Tibial artery (tissue), 4 donors: ENCODE data around the gene CAMK2N1.

Experiments
- DNase-seq, 2 donors: peaks; one replicate each; pipeline ENCODE4 v3.0.0-alpha.2; 2019
- H3K27ac ChIP-seq, 2 donors: fragments of 200-600 bp; sonication (generic) in 1 of 2; 1 replicate in 1 of 2; 2 replicates in 1 of 2; pipeline ENCODE4 v1.5.1; 2018 to 2019; ENCODE audit warnings: mild to moderate bottlenecking in 1 of 2
- H3K27me3 ChIP-seq, 2 donors: fragments of 200-600 bp; sonication (generic) in 1 of 2; one replicate each; pipeline versions ENCODE4 v1.5.1 to v1.6.0; 2016 to 2019
- H3K36me3 ChIP-seq, 3 donors: fragments of 200-600 bp; sonication (generic) in 2 of 3; one replicate each; pipeline ENCODE4 v1.5.1; 2016 to 2019; ENCODE audit warnings: mild to moderate bottlenecking in 2 of 3
- H3K4me1 ChIP-seq, 4 donors: fragments of 200-600 bp; sonication (generic) in 2 of 4; 1 replicate in 3 of 4; 2 replicates in 1 of 4; pipeline ENCODE4 v1.5.1; 2016 to 2019
- H3K4me3 ChIP-seq, 2 donors: fragments of 200-600 bp; sonication (generic) in 1 of 2; 1 replicate in 1 of 2; 2 replicates in 1 of 2; pipeline ENCODE4 v1.5.1; 2018 to 2019; ENCODE audit warnings: mild to moderate bottlenecking in 2 of 2
- H3K9me3 ChIP-seq, 3 donors: fragments of 200-600 bp; sonication (generic) in 1 of 3; one replicate each; pipeline ENCODE4 v1.5.1; 2016 to 2019
- intact Hi-C: fragments of 100-400 bp; cut with DNase I; formaldehyde crosslinking; loops from one replicate; pipeline ENCODE4 v1.15.0; 2023; ENCODE audit warnings: low total_unique reads
- TF ChIP-seq, protein P1 (sequence below), 2 experiments: fragments of 200-600 bp in 1 of 2; fragments of 450-650 bp in 1 of 2; IDR thresholded peaks; one replicate each; pipeline ENCODE4 v1.5.1; 2017 to 2019; ENCODE audit warnings: antibody characterized with exemption in 2 of 2, mild to moderate bottlenecking in 1 of 2, moderate library complexity in 1 of 2

The CAMK2N1 gene

DNA sequence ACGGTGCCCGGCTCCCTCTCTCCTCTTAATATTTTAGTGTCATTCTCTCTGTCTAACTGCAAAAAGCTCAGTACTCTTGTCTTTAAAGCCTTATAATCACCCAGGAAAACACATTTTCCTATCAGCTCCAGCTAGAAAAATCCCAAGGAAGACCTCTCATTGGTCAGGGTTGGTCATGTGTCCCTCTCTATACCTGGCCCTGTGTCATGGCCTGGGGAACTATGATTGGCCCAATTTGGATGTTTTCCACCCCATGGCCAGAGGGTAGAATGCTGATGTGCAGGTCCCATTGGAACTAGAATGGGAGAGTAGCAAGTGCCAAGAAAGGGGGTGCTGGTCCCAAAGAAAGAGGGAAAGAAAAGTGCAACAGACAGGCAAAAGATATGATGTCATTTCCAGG is 27.3 kb downstream of the CAMK2N1 start:
- intact Hi-C loops = no loop called here

GRCh38 chr1:20454004-20454403 is 32.0 kb downstream of the CAMK2N1 start:
- TF ChIP-seq, protein P1, sequence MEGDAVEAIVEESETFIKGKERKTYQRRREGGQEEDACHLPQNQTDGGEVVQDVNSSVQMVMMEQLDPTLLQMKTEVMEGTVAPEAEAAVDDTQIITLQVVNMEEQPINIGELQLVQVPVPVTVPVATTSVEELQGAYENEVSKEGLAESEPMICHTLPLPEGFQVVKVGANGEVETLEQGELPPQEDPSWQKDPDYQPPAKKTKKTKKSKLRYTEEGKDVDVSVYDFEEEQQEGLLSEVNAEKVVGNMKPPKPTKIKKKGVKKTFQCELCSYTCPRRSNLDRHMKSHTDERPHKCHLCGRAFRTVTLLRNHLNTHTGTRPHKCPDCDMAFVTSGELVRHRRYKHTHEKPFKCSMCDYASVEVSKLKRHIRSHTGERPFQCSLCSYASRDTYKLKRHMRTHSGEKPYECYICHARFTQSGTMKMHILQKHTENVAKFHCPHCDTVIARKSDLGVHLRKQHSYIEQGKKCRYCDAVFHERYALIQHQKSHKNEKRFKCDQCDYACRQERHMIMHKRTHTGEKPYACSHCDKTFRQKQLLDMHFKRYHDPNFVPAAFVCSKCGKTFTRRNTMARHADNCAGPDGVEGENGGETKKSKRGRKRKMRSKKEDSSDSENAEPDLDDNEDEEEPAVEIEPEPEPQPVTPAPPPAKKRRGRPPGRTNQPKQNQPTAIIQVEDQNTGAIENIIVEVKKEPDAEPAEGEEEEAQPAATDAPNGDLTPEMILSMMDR (IDR thresholded peaks at IDR 0.05) = no peak
- no peaks in the 10 kb centered on the region for H3K36me3 ChIP-seq
- no peaks in the 10 kb centered on the region for H3K4me1 ChIP-seq
- H3K4me3 ChIP-seq = no peak overlapping the region
- intact Hi-C loops = no loop called here
- H3K9me3 ChIP-seq = no peaks in the 10 kb centered on the region
- no peak for DNase-seq
- H3K27me3 ChIP-seq = peaks cover 0 to 59% of the 10 kb centered on the region in 2 donors
- H3K27ac ChIP-seq = no peak overlapping the region

More for the DNA sequence above, 27.3 kb downstream of the CAMK2N1 start:
- H3K4me3 ChIP-seq = no peak overlapping the region
- no peaks in the 10 kb centered on the region for H3K9me3 ChIP-seq
- TF ChIP-seq, protein P1 (IDR thresholded peaks at IDR 0.05) = no peak
- no peak overlapping the region for H3K27ac ChIP-seq
- no peak for DNase-seq
- H3K36me3 ChIP-seq = no peaks in the 10 kb centered on the region
- peaks cover 0 to 40% of the 10 kb centered on the region in 2 donors for H3K27me3 ChIP-seq
- no peaks in the 10 kb centered on the region for H3K4me1 ChIP-seq

- H3K27me3 ChIP-seq = peaks cover 0 to 55% of the 10 kb centered on the region in 2 donors
- H3K9me3 ChIP-seq = no peaks in the 10 kb centered on the region
- no peak for DNase-seq
- no peak overlapping the region for H3K4me3 ChIP-seq
- TF ChIP-seq, protein P1 (IDR thresholded peaks at IDR 0.05) = no peak
- no peaks in the 10 kb centered on the region for H3K4me1 ChIP-seq
- no peaks in the 10 kb centered on the region for H3K36me3 ChIP-seq
- H3K27ac ChIP-seq = no peak overlapping the region
- intact Hi-C loops = no loop called here
Measured at GRCh38 chr1:20449735-20450311, 36.2 kb downstream of the CAMK2N1 start.

DNA sequence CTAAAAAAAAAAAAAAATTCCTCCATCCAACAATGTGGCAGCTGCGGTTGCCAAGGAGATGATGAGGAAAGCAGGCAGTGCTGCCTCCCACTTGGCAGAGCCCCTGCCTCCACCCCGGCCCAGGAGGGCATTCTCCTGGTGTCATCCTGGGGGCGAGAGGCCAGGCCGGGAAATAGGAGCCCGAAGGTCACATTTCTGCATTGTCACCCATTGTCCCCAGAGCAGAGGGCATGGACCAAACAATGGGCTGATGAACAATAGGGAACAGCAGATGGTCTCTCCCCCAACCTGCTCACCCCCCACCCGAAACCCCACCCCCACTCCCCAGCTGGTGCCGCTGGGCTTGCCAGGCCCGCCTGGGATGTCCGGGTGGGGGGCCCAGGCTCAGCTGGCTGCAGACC is 37.3 kb downstream of the CAMK2N1 start:
- Histone ChIP-seq H3K36me3 (no peaks in the 10 kb centered on the region), H3K9me3 (no peaks in the 10 kb centered on the region), H3K4me1 (no peaks in the 10 kb centered on the region), H3K4me3 (no peak overlapping the region), H3K27me3 (peaks cover 0 to 54% of the 10 kb centered on the region in 2 donors), H3K27ac (no peak overlapping the region)
- TF ChIP-seq, protein P1 (IDR thresholded peaks at IDR 0.05) = no peak
- intact Hi-C loops = no loop called here
- DNase-seq = no peak

DNA sequence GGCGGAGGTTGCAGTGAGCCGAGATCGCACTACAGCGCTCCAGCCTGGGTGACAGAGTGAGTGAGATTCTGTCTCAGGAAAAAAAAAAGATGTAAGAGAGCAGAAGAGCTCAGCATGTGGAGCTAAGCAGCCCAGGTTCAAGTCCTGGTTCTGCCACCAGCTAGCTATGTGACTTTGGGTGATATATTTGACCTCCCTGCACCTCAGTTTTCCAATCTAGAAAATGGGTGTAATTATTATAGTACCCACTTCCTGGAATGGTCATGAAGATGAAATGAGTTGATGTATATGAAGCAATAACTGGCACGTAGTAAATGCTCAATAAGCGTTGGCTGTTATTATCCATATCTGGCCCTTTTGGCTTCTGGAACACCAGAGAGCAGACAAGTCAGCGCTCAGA is 38.2 kb downstream of the CAMK2N1 start:
- TF ChIP-seq, protein P1 (IDR thresholded peaks at IDR 0.05) = no peak
- no peak overlapping the region for H3K27ac ChIP-seq
- H3K36me3 ChIP-seq = no peaks in the 10 kb centered on the region
- H3K4me3 ChIP-seq = no peak overlapping the region
- no peaks in the 10 kb centered on the region for H3K4me1 ChIP-seq
- intact Hi-C loops = no loop called here
- no peak for DNase-seq
- H3K27me3 ChIP-seq = peaks cover 0 to 52% of the 10 kb centered on the region in 2 donors
- H3K9me3 ChIP-seq = no peaks in the 10 kb centered on the region

DNA sequence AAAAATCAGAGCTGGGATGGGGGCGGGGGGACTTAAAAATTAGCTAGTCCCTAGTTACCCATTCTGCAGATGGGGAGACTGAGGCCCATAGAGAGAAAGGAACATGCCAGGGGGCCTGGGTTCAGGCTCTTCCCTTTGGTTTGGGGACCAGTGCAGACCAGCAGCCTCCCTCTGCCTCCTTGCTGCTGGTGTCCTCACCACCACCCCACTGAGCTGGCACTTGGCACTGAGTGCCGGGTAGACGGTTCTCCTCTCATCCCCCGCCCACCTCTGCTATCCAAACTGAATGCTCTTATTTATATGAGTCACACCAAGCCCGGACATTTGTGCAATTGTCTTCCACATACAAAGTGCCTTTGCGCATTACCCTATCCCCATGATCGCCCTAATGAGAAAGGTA is 39.2 kb downstream of the CAMK2N1 start:
- Histone ChIP-seq H3K9me3 (no peaks in the 10 kb centered on the region), H3K27ac (no peak overlapping the region), H3K4me1 (no peaks in the 10 kb centered on the region), H3K36me3 (no peaks in the 10 kb centered on the region), H3K4me3 (no peak overlapping the region), H3K27me3 (peaks cover 0 to 47% of the 10 kb centered on the region in 2 donors)
- no peak for DNase-seq
- intact Hi-C loops = no loop called here
- TF ChIP-seq, protein P1 (IDR thresholded peaks at IDR 0.05) = no peak
